HepG2 (cell line): ENCODE results near the gene RIPOR1. TPM values are rescaled to one million over a fixed set of nuclear protein-coding genes. Genes with fewer than 3 reads are reported as not detected.

Experiments used
- AGO1 ChIP-seq: fragments of 200-400 bp; formaldehyde crosslinking; IDR thresholded peaks from 2 replicates; pipeline ENCODE4 v1.6.1; 2017; ENCODE audit warnings: mild to moderate bottlenecking, low read depth, low read length, moderate library complexity; ENCODE audit not compliant: poor library complexity, severe bottlenecking
- BATF2 ChIP-seq: sonication (generic); formaldehyde crosslinking; IDR thresholded peaks from 2 replicates; pipeline ENCODE4 v1.8.0; 2022; ENCODE audit warnings: mild to moderate bottlenecking, missing genetic modification reagents, moderate library complexity
- FOXK1 ChIP-seq: sonication (generic); formaldehyde crosslinking; IDR thresholded peaks from 2 replicates; pipeline ENCODE4 v1.4.0; 2020; ENCODE audit warnings: low read depth, missing genetic modification reagents, borderline replicate concordance
- HNF4G ChIP-seq, 2 experiments: sonication (generic) in 1 of 2; formaldehyde crosslinking in 1 of 2; IDR thresholded peaks; 2 replicates each; pipeline versions ENCODE4 v1.4.0 to v1.6.1; 2011 to 2020; ENCODE audit warnings: borderline replicate concordance in 2 of 2, low read depth in 2 of 2, mild to moderate bottlenecking in 2 of 2, low read length in 1 of 2, missing genetic modification reagents in 1 of 2, moderate library complexity in 1 of 2
- SALL1 ChIP-seq: sonication (generic); formaldehyde crosslinking; IDR thresholded peaks from 2 replicates; pipeline ENCODE4 v1.8.0; 2022; ENCODE audit warnings: mild to moderate bottlenecking, missing genetic modification reagents
- SMAD3 ChIP-seq: sonication (generic); formaldehyde crosslinking; IDR thresholded peaks from 2 replicates; pipeline ENCODE4 v1.4.0; 2020; ENCODE audit warnings: missing genetic modification reagents
- SMARCE1 ChIP-seq: fragments of 450-650 bp; IDR thresholded peaks from 2 replicates; pipeline ENCODE4 v1.6.1; 2017; ENCODE audit warnings: borderline replicate concordance
- SP5 ChIP-seq: IDR thresholded peaks from 2 replicates; pipeline ENCODE4 v1.6.1; 2016; ENCODE audit warnings: low read depth, borderline replicate concordance
- SSRP1 ChIP-seq: IDR thresholded peaks from 2 replicates; pipeline ENCODE4 v1.6.1; 2016; ENCODE audit warnings: control low read depth
- TFAP4 ChIP-seq: sonication (generic); IDR thresholded peaks from 2 replicates; pipeline ENCODE4 v1.6.1; 2016; ENCODE audit warnings: low read depth, borderline replicate concordance
- YY1 ChIP-seq: IDR thresholded peaks from 2 replicates; pipeline ENCODE4 v1.6.1; 2011; ENCODE audit warnings: low read length, low read depth, moderate library complexity, mild to moderate bottlenecking; ENCODE audit not compliant: insufficient read depth, insufficient replicate concordance
- ZBTB39 ChIP-seq: sonication (generic); formaldehyde crosslinking; IDR thresholded peaks from 2 replicates; pipeline ENCODE4 v1.5.0; 2020; ENCODE audit warnings: missing genetic modification reagents
- ZNF205 ChIP-seq: IDR thresholded peaks from 2 replicates; pipeline ENCODE4 v1.6.1; 2018; ENCODE audit warnings: missing biosample characterization, missing genetic modification reagents
- ZNF280B ChIP-seq: sonication (generic); formaldehyde crosslinking; IDR thresholded peaks from 2 replicates; pipeline ENCODE4 v1.5.0; 2020; ENCODE audit warnings: missing genetic modification reagents, mild to moderate bottlenecking, borderline replicate concordance
- polyA plus RNA-seq, 8 experiments: library from polyadenylated mRNA; depleted of rRNA in 3 of 8; stranded (reverse) in 7 of 8; unstranded in 1 of 8; fragments of >200 nt; fragmentation: Illumina TruSeq in 4 of 8; extraction: Trizol in 4 of 8; gene quantifications; 2 replicates each; pipeline versions ENCODE4 v1.2.1 to v1.2.3, GENCODE V29; 2011 to 2016; ENCODE audit warnings: low read depth in 4 of 8, missing spikeins in 1 of 8, mixed read lengths in 1 of 8; ENCODE audit not compliant: insufficient read depth in 1 of 8
- total RNA-seq, 5 experiments: library from RNA; depleted of rRNA; stranded (reverse); fragments of >200 nt; fragmentation: Illumina TruSeq; extraction: Trizol; gene quantifications; 2 replicates each; pipeline ENCODE4 v1.2.3, GENCODE V29; 2016; ENCODE audit warnings: low read depth in 1 of 5
- TF ChIP-seq, protein P1 (sequence below), 2 experiments: sonication (generic) in 1 of 2; formaldehyde crosslinking in 1 of 2; IDR thresholded peaks; 2 replicates each; pipeline versions ENCODE4 v1.6.1 to v1.9.0; 2014 to 2022; ENCODE audit warnings: antibody characterized with exemption in 1 of 2, borderline replicate concordance in 1 of 2, inconsistent platforms in 1 of 2, low read depth in 1 of 2, missing genetic modification reagents in 1 of 2

Gene RIPOR1
- total and polyA plus RNA-seq, 2 of the 13 experiments (the other 11 are each of a cell fraction or from before 2014, with no cell fraction given): 4.6 to 8.1 TPM

- peak; percentile 66; the same call in 1 of the 2 replicates for TF ChIP-seq ZBTB39
- TF ChIP-seq BATF2: peak; percentile 70; the same call in 1 of the 2 replicates
- TF ChIP-seq HNF4G (IDR thresholded peaks at IDR 0.05; ENCODE audit: borderline replicate concordance, low read depth, low read length): peak; percentile 4; the same call in 1 of the 2 replicates
- no peak; the same call in 1 of the 2 replicates for TF ChIP-seq HNF4G (CRISPR knock-in tag; IDR thresholded peaks at IDR 0.05; ENCODE audit: borderline replicate concordance, low read depth)
- peak; percentile 78 for TF ChIP-seq SMAD3 (CRISPR knock-in tag)
- TF ChIP-seq SP5: peak; percentile 91
- TF ChIP-seq SMARCE1: no peak
- TF ChIP-seq TFAP4: peak; percentile 99
- TF ChIP-seq SALL1 (CRISPR knock-in tag): peak; percentile 88
- 0 out of 2 replicates have a peak, but pooled peaks have one; percentile 87 for TF ChIP-seq SSRP1
- TF ChIP-seq, protein P1, sequence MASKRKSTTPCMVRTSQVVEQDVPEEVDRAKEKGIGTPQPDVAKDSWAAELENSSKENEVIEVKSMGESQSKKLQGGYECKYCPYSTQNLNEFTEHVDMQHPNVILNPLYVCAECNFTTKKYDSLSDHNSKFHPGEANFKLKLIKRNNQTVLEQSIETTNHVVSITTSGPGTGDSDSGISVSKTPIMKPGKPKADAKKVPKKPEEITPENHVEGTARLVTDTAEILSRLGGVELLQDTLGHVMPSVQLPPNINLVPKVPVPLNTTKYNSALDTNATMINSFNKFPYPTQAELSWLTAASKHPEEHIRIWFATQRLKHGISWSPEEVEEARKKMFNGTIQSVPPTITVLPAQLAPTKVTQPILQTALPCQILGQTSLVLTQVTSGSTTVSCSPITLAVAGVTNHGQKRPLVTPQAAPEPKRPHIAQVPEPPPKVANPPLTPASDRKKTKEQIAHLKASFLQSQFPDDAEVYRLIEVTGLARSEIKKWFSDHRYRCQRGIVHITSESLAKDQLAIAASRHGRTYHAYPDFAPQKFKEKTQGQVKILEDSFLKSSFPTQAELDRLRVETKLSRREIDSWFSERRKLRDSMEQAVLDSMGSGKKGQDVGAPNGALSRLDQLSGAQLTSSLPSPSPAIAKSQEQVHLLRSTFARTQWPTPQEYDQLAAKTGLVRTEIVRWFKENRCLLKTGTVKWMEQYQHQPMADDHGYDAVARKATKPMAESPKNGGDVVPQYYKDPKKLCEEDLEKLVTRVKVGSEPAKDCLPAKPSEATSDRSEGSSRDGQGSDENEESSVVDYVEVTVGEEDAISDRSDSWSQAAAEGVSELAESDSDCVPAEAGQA (IDR thresholded peaks at IDR 0.05; ENCODE audit: low read depth): 0 out of 2 replicates have a peak, but pooled peaks have one; percentile 63
- TF ChIP-seq, protein P1 (CRISPR knock-in tag; IDR thresholded peaks at IDR 0.05; ENCODE audit: borderline replicate concordance): no peak
- TF ChIP-seq FOXK1 (CRISPR knock-in tag): peak; percentile 97
- TF ChIP-seq ZNF205: peak; percentile 36
- TF ChIP-seq AGO1: peak; percentile 26
- TF ChIP-seq ZNF280B (CRISPR knock-in tag): peak; percentile 78; the same call in 1 of the 2 replicates
- TF ChIP-seq YY1: peak; percentile 81
Measured at GRCh38 chr16:67480833-67481560, 47.6 kb upstream of the RIPOR1 start, which contains the start of gene ATP6V0D1 (continued).
